Lower leg skin (tissue), 3 donors: Measurements from ENCODE around the gene NLRP6.

ENCODE experiments used
- POLR2A ChIP-seq, 2 donors: fragments of 450-650 bp; IDR thresholded peaks; one replicate each; pipeline ENCODE4 v1.6.1; 2016 to 2017; ENCODE audit warnings: antibody characterized with exemption in 2 of 2, mild to moderate bottlenecking in 1 of 2, moderate library complexity in 1 of 2
- TF ChIP-seq, protein P1 (sequence below), 3 donors: fragments of 450-650 bp; IDR thresholded peaks; one replicate each; pipeline ENCODE4 v1.5.1; 2016; ENCODE audit warnings: antibody characterized with exemption in 3 of 3, mild to moderate bottlenecking in 3 of 3, moderate library complexity in 2 of 3

DNA sequence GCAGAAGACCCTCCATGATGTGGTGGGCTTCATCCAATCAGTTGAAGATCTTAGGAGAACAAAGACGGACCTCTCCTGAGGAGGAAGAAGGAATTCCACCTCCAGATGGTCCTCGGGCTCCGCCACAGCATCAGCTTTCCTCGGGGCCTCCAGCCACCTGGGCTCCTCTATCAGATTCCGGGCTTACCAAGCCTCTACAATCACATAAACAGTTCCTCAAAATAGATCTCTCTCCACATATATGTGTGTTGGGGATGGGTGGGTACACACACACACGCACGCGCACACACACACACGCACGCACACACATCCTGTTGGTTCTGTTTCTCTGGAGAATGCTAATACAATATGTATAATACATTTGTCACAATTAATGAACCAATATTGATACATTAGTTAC is 18.8 kb upstream of the NLRP6 start:
- TF ChIP-seq POLR2A (IDR thresholded peaks at IDR 0.05) = no peak
- TF ChIP-seq, protein P1, sequence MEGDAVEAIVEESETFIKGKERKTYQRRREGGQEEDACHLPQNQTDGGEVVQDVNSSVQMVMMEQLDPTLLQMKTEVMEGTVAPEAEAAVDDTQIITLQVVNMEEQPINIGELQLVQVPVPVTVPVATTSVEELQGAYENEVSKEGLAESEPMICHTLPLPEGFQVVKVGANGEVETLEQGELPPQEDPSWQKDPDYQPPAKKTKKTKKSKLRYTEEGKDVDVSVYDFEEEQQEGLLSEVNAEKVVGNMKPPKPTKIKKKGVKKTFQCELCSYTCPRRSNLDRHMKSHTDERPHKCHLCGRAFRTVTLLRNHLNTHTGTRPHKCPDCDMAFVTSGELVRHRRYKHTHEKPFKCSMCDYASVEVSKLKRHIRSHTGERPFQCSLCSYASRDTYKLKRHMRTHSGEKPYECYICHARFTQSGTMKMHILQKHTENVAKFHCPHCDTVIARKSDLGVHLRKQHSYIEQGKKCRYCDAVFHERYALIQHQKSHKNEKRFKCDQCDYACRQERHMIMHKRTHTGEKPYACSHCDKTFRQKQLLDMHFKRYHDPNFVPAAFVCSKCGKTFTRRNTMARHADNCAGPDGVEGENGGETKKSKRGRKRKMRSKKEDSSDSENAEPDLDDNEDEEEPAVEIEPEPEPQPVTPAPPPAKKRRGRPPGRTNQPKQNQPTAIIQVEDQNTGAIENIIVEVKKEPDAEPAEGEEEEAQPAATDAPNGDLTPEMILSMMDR (IDR thresholded peaks at IDR 0.05) = no peak
